ENCODE measurements around the gene PLA2G4B. TPM values are rescaled to one million over a fixed set of nuclear protein-coding genes. Genes with fewer than 3 reads are reported as not detected.

The PLA2G4B gene
- polyA plus RNA-seq, 1 experiment, result 2.4 TPM

DNA sequence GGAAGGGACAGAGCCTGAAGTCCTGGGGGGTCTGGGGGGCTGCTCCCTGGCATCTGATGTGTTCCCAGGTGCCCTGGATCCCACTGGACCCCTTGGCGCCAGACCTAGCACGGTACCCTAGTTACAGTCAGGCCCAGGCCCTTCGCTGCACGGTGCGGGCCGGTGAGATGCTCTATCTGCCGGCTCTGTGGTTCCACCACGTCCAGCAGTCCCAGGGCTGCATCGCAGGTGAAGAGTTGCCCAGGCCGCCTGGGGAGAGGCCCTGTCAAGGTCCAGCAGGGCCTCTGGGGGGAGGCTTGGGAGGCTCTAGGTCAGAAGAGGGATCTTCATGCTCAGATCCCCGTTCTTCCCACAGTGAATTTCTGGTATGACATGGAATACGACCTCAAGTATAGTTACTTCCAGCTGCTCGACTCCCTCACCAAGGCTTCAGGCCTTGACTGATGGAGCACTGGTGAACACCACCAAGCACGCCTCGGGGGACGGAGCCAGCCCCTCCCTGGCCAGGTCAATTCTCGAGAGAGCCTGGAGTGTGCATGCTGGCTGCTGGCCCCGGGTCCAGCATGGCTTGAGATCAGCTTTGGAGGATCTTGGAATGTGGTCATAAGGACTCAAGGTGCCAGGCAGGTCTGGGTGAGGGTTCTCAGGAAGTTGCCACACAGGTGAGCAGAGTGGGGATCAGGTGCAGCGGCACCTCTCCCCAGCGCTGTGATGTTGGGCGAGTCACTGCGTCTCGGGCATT lies 1.8 kb upstream of the PLA2G4B start:
- Histone ChIP-seq H3K36me3 (ENCODE audit: control insufficient read depth, insufficient read depth, low read length) (peaks cover 4% of the 10 kb centered on the region), H3K27me3 (ENCODE audit: control insufficient read depth, insufficient read depth, low read length) (no peaks in the 10 kb centered on the region), H3K4me3 (ENCODE audit: low read depth, low read length) (no peak overlapping the region)
- DNase-seq (ENCODE audit: low read depth), result no peak
- ChIA-PET POLR2A (no interaction called here), CTCF (no interaction called here)
- TF ChIP-seq, protein P1, sequence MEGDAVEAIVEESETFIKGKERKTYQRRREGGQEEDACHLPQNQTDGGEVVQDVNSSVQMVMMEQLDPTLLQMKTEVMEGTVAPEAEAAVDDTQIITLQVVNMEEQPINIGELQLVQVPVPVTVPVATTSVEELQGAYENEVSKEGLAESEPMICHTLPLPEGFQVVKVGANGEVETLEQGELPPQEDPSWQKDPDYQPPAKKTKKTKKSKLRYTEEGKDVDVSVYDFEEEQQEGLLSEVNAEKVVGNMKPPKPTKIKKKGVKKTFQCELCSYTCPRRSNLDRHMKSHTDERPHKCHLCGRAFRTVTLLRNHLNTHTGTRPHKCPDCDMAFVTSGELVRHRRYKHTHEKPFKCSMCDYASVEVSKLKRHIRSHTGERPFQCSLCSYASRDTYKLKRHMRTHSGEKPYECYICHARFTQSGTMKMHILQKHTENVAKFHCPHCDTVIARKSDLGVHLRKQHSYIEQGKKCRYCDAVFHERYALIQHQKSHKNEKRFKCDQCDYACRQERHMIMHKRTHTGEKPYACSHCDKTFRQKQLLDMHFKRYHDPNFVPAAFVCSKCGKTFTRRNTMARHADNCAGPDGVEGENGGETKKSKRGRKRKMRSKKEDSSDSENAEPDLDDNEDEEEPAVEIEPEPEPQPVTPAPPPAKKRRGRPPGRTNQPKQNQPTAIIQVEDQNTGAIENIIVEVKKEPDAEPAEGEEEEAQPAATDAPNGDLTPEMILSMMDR (IDR thresholded peaks at IDR 0.05; ENCODE audit: insufficient read depth, low read depth, low read length), result no peak

DNA sequence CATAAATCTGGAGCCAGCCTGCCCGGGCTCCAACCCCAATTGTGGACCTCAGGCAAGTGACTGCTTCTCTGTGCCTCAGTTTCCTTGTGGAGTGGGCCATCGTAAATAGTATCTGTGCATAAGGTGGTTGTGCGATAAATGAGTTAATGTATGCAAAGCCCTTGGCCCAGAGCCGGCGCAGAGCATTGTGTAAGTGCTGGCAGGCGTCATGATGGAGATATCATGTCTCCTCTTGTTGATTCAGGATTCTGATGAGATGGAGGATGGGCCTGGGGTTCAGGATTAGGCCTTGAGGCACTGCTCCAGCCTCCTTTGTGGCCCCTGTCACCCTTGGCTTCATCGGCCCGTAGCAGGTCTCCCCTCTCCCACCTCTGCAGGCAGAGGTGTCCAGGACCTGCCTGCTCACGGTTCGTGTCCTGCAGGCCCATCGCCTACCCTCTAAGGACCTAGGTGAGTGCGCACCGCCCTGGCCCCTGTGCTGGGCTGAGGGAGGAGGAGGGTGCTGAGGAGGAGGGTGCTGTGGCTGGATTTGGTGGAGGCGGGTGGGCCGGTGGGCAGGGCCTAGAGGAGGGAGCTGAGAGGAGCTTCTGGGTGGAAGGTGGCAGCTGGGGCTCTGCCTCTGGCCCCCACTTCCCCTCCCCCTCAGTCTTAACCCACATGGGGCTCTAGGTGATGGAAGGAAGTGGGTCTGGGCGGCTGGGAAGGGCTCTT lies 1.3 kb downstream of the PLA2G4B start:
- POLR2A ChIA-PET, result no interaction called here
- H3K36me3 ChIP-seq (ENCODE audit: control insufficient read depth, insufficient read depth, low read length), result peaks cover 1% of the 10 kb centered on the region; the same call in 1 of the 2 replicates
- no peak for DNase-seq (ENCODE audit: low read depth)
- H3K27me3 ChIP-seq (ENCODE audit: control insufficient read depth, insufficient read depth, low read length), result no peaks in the 10 kb centered on the region
- TF ChIP-seq, protein P1 (IDR thresholded peaks at IDR 0.05; ENCODE audit: insufficient read depth, low read depth, low read length), result no peak
- CTCF ChIA-PET, result interaction anchor here (1.7 kb wide), 1 partner anchor 12 kb away, joined by 4 read pairs; no protein-coding TSS in a partner anchor
- H3K4me3 ChIP-seq (ENCODE audit: low read depth, low read length), result no peak overlapping the region

DNA sequence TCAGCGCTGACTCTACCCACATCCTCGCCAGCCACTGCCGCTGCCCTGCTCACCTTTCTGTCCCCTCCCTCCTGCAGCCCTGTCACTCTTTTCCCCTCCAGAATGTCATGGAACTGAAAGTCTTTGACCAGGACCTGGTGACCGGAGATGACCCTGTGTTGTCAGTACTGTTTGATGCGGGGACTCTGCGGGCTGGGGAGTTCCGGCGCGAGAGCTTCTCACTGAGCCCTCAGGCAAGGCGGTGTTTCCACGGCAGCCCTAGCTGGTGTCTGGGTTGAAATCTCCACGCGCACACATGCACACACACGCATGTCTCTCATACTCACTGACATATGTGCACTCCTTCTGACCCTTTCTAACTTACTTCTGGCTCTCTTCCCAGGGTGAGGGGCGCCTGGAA lies 2.0 kb downstream of the PLA2G4B start:
- no peak for DNase-seq (ENCODE audit: low read depth)
- H3K27me3 ChIP-seq (ENCODE audit: control insufficient read depth, insufficient read depth, low read length), result no peaks in the 10 kb centered on the region
- peaks cover 1% of the 10 kb centered on the region; the same call in 1 of the 2 replicates for H3K36me3 ChIP-seq (ENCODE audit: control insufficient read depth, insufficient read depth, low read length)
- TF ChIP-seq, protein P1 (IDR thresholded peaks at IDR 0.05; ENCODE audit: insufficient read depth, low read depth, low read length), result no peak
- CTCF ChIA-PET, result no interaction called here
- no peak overlapping the region for H3K4me3 ChIP-seq (ENCODE audit: low read depth, low read length)
- POLR2A ChIA-PET, result no interaction called here

DNA sequence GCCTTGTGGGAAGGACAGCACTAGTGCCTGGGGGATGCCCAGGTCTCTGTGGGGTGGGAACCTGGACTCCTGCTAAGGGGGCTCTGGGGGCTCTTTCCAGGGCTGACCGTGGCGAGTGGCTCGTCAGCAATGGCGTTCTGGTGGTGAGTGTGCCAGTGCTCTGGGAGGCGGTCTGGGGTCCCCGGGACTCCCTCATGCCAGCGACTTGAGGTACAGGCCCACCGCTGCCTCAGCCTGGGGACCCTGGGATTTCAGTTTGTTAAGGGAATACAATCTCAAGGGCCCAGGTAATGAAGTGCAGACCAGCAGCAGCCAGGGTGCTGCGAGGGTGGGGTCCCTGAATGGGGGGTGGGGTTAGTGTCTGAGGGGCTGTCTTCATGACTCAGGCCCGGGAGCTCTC lies 2.5 kb downstream of the PLA2G4B start:
- CTCF ChIA-PET, result interaction anchor here (0.7 kb wide), 1 partner anchor 30 kb away, joined by 3 read pairs; no protein-coding TSS in a partner anchor
- POLR2A ChIA-PET, result no interaction called here

DNA sequence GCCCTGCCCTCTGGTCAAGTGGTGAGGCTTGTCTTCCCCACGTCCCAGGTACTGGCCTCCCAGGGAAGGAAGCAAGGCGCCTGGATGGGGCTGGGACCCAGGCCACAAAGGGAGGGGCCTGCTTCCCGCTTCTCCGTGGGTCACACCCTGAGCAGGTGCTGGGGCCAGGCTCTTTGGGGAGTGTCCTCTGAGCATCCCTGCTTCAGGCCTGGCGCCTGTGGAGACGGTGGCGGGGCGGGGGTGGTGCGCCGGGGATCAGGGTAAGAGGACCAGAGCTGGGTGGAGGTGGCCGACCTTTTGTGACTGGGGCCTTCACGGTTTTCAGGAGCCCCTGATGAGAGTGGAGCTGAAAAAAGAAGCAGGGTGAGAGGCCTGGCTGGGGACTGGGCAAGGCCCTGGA lies 3.6 kb downstream of the PLA2G4B start:
- Histone ChIP-seq H3K27me3 (ENCODE audit: control insufficient read depth, insufficient read depth, low read length) (no peaks in the 10 kb centered on the region), H3K4me3 (ENCODE audit: low read depth, low read length) (no peak overlapping the region), H3K36me3 (ENCODE audit: control insufficient read depth, insufficient read depth, low read length) (peaks cover 1% of the 10 kb centered on the region)
- ChIA-PET CTCF (no interaction called here), POLR2A (no interaction called here)
- no peak for DNase-seq (ENCODE audit: low read depth)
- TF ChIP-seq, protein P1 (IDR thresholded peaks at IDR 0.05; ENCODE audit: insufficient read depth, low read depth, low read length), result no peak

More for the DNA sequence above, 2.5 kb downstream of the PLA2G4B start:
- TF ChIP-seq, protein P1 (IDR thresholded peaks at IDR 0.05; ENCODE audit: insufficient read depth, low read depth, low read length), result no peak
- no peak for DNase-seq (ENCODE audit: low read depth)
- Histone ChIP-seq H3K36me3 (ENCODE audit: control insufficient read depth, insufficient read depth, low read length) (peaks cover 1% of the 10 kb centered on the region), H3K4me3 (ENCODE audit: low read depth, low read length) (no peak overlapping the region), H3K27me3 (ENCODE audit: control insufficient read depth, insufficient read depth, low read length) (no peaks in the 10 kb centered on the region)
